HCT116 (cell line): ENCODE results near the gene GRIN2D. TPM values are rescaled to one million over a fixed set of nuclear protein-coding genes. Genes with fewer than 3 reads are reported as not detected.

ENCODE experiments used
- ATAC-seq: fragments of 200-7000 bp; cut with Tn5 transposase; 2 replicates; pipeline ENCODE4 v1.9.1; 2020; ENCODE audit warnings: mild to moderate bottlenecking, moderate library complexity
- BruUV-seq: library from RNA; stranded (reverse); fragments of 400-500 nt; replicated peaks from 2 replicates; lab custom pipeline; 2021; lab: Mats Ljungman, UMichigan
- CTCF ChIA-PET: fragments of 300-600 bp; sonication (Branson Sonifier 250); formaldehyde crosslinking; loops from one replicate; lab custom pipeline; 2021; ENCODE audit warnings: antibody characterized with exemption; lab: Charles Lee
- POLR2A ChIA-PET: fragments of 300-600, 350-600 bp; sonication (Branson Sonifier 250); formaldehyde crosslinking; loops from one replicate; lab custom pipeline; 2021; ENCODE audit warnings: antibody characterized with exemption; lab: Charles Lee
- RAD21 ChIA-PET, 2 experiments: fragments of 300-600 bp; sonication (Branson Sonifier 250); formaldehyde crosslinking; loops; one replicate each; lab custom pipeline; 2023; ENCODE audit warnings: low total read pairs in 2 of 2; ENCODE audit not compliant: uncharacterized antibody in 2 of 2, unreplicated experiment in 2 of 2, low non-redundant PET in 1 of 2; lab: Charles Lee
- DNase-seq: peaks from one replicate; pipeline ENCODE4 v3.0.0-alpha.2; 2010; ENCODE audit warnings: low read depth, low spot score
- H2AFZ ChIP-seq: fragments of 200-600 bp; shearing (Covaris generic), sonication (generic); 2 replicates; pipeline ENCODE4 v1.6.1; 2017; ENCODE audit warnings: low read depth, mixed run types, mixed read lengths, antibody characterized with exemption, low read length; ENCODE audit not compliant: poor library complexity, severe bottlenecking
- H3K27ac ChIP-seq: 2 replicates; pipeline ENCODE4 v1.5.1; 2012; ENCODE audit warnings: low read depth, low read length
- H3K27me3 ChIP-seq: fragments of 200-600 bp; sonication (generic); 2 replicates; pipeline ENCODE4 v1.6.1; 2016; ENCODE audit warnings: mixed run types, low read length, mixed read lengths; ENCODE audit not compliant: insufficient read depth
- H3K36me3 ChIP-seq, 2 experiments: fragments of 200-500 bp in 1 of 2; fragments of 200-600 bp in 1 of 2; sonication (Bioruptor generic) in 1 of 2; sonication (generic) in 1 of 2; 2 replicates each; pipeline versions ENCODE4 v1.5.1 to v1.6.1; 2014 to 2016; ENCODE audit warnings: low read length in 2 of 2, inconsistent platforms in 1 of 2, mixed read lengths in 1 of 2, mixed run types in 1 of 2; ENCODE audit not compliant: insufficient read depth in 2 of 2, control insufficient read depth in 1 of 2
- H3K4me1 ChIP-seq, 2 experiments: fragments of 200-600 bp in 1 of 2; sonication (generic) in 1 of 2; 2 replicates each; pipeline versions ENCODE4 v1.5.1 to v1.6.1; 2012 to 2017; ENCODE audit warnings: low read length in 2 of 2, inconsistent platforms in 1 of 2, mild to moderate bottlenecking in 1 of 2, mixed read lengths in 1 of 2, mixed run types in 1 of 2, moderate library complexity in 1 of 2; ENCODE audit not compliant: insufficient read depth in 2 of 2, control insufficient read depth in 1 of 2
- H3K4me2 ChIP-seq: fragments of 200-600 bp; sonication (generic); 2 replicates; pipeline ENCODE4 v1.6.1; 2017; ENCODE audit warnings: mixed run types, low read length, mixed read lengths
- H3K4me3 ChIP-seq, 2 experiments: fragments of 200-600 bp in 1 of 2; sonication (generic) in 1 of 2; replicated peaks in 1 of 2; 2 replicates each; pipeline ENCODE4 v1.5.1; 2011 to 2016; ENCODE audit warnings: low read length in 2 of 2, control low read depth in 1 of 2, low read depth in 1 of 2, mild to moderate bottlenecking in 1 of 2, mixed read lengths in 1 of 2, mixed run types in 1 of 2
- H3K79me2 ChIP-seq: fragments of 200-600 bp; sonication (generic); 2 replicates; pipeline ENCODE4 v1.6.1; 2017; ENCODE audit warnings: mild to moderate bottlenecking, mixed run types, low read length, moderate library complexity, mixed read lengths; ENCODE audit not compliant: insufficient read depth
- H3K9ac ChIP-seq: fragments of 200-600 bp; sonication (generic); 2 replicates; pipeline ENCODE4 v1.6.1; 2016; ENCODE audit warnings: low read length, mixed read lengths
- H3K9me2 ChIP-seq: fragments of 200-600 bp; sonication (generic), shearing (Covaris generic); 2 replicates; pipeline ENCODE4 v1.6.1; 2017; ENCODE audit warnings: mixed run types, mild to moderate bottlenecking, moderate library complexity; ENCODE audit not compliant: insufficient read depth
- H3K9me3 ChIP-seq, 2 experiments: fragments of 200-500 bp in 1 of 2; fragments of 200-600 bp in 1 of 2; sonication (Bioruptor generic) in 1 of 2; sonication (generic) in 1 of 2; 2 replicates each; pipeline ENCODE4 v1.6.1; 2014 to 2017; ENCODE audit warnings: low read length in 2 of 2, mixed read lengths in 2 of 2, inconsistent platforms in 1 of 2, low read depth in 1 of 2, mild to moderate bottlenecking in 1 of 2, mixed run types in 1 of 2, moderate library complexity in 1 of 2; ENCODE audit not compliant: control insufficient read depth in 1 of 2, insufficient read depth in 1 of 2
- H4K20me1 ChIP-seq: fragments of 200-600 bp; sonication (generic), shearing (Covaris generic); 2 replicates; pipeline ENCODE4 v1.6.1; 2017; ENCODE audit warnings: mixed run types, mild to moderate bottlenecking, moderate library complexity; ENCODE audit not compliant: insufficient read depth
- CEBPB ChIP-seq: IDR thresholded peaks from 2 replicates; pipeline ENCODE4 v1.6.1; 2012; ENCODE audit warnings: low read depth
- EGR1 ChIP-seq: IDR thresholded peaks from 2 replicates; pipeline ENCODE4 v1.6.1; 2012; ENCODE audit warnings: low read depth
- ELF1 ChIP-seq: IDR thresholded peaks from 2 replicates; pipeline ENCODE4 v1.6.1; 2012; ENCODE audit warnings: low read depth, borderline replicate concordance
- EZH2phosphoT487 ChIP-seq: fragments of 200-600 bp; IDR thresholded peaks from 2 replicates; pipeline ENCODE4 v1.6.1; 2018; ENCODE audit warnings: antibody characterized with exemption, borderline replicate concordance
- FOSL1 ChIP-seq: IDR thresholded peaks from 2 replicates; pipeline ENCODE4 v1.6.1; 2012; ENCODE audit warnings: low read depth
- POLR2A ChIP-seq: IDR thresholded peaks from 2 replicates; pipeline ENCODE4 v1.7.0; 2011; ENCODE audit warnings: borderline replicate concordance; ENCODE audit not compliant: insufficient read depth, insufficient read length; ENCODE audit errors: extremely low read depth
- SP1 ChIP-seq: IDR thresholded peaks from 2 replicates; pipeline ENCODE4 v1.6.1; 2012; ENCODE audit warnings: low read depth
- SRF ChIP-seq: IDR thresholded peaks from 2 replicates; pipeline ENCODE4 v1.6.1; 2012; ENCODE audit warnings: low read depth
- ZFX ChIP-seq: fragments of 450-650 bp; IDR thresholded peaks from 2 replicates; pipeline ENCODE4 v1.6.1; 2017
- intact Hi-C: fragments of 100-400 bp; cut with micrococcal nuclease; formaldehyde crosslinking; loops from 2 replicates; pipeline ENCODE4 v1.10.0; 2022
- total RNA-seq: library from RNA; stranded (reverse); gene quantifications from one replicate; pipeline ENCODE4 v1.2.1, GENCODE V29; 2021; ENCODE audit not compliant: unreplicated experiment
- TF ChIP-seq, protein P1 (sequence below): IDR thresholded peaks from 2 replicates; pipeline ENCODE4 v1.6.1; 2012
- TF ChIP-seq, protein P2 (sequence below), 3 experiments: fragments of 200-600 bp in 1 of 3; sonication (generic) in 1 of 3; IDR thresholded peaks in 2 of 3; conservative IDR thresholded peaks in 1 of 3; 2 replicates each; pipeline ENCODE4 v1.5.1; 2012 to 2017; ENCODE audit warnings: low read depth in 2 of 3, low read length in 2 of 3, antibody characterized with exemption in 1 of 3, borderline replicate concordance in 1 of 3, control low read depth in 1 of 3, mild to moderate bottlenecking in 1 of 3, mixed read lengths in 1 of 3, mixed run types in 1 of 3, moderate library complexity in 1 of 3; ENCODE audit not compliant: insufficient read depth in 1 of 3
- TF ChIP-seq, protein P3 (sequence below): IDR thresholded peaks from 2 replicates; pipeline ENCODE4 v1.6.1; 2011; ENCODE audit warnings: mild to moderate bottlenecking, low read length, moderate library complexity; ENCODE audit not compliant: insufficient replicate concordance; ENCODE audit errors: extremely low read depth

The GRIN2D gene
- total RNA-seq, 1 experiment from 2014 or later, result 26.2 TPM

DNA sequence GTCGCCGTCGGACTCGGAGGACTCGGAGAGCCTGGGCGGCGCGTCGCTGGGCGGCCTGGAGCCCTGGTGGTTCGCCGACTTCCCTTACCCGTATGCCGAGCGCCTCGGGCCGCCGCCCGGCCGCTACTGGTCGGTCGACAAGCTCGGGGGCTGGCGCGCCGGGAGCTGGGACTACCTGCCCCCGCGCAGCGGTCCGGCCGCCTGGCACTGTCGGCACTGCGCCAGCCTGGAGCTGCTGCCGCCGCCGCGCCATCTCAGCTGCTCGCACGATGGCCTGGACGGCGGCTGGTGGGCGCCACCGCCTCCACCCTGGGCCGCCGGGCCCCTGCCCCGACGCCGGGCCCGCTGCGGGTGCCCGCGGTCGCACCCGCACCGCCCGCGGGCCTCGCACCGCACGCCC is 49.8 kb downstream of the GRIN2D start:
- intact Hi-C loops, result no loop called here
- Histone ChIP-seq H3K4me3 (no peak overlapping the region), H3K36me3 (peaks cover 9 to 13% of the 10 kb centered on the region in 2 experiments), H3K27me3 (no peaks in the 10 kb centered on the region), H3K79me2 (peaks cover 24% of the 10 kb centered on the region)
- TF ChIP-seq, protein P1, sequence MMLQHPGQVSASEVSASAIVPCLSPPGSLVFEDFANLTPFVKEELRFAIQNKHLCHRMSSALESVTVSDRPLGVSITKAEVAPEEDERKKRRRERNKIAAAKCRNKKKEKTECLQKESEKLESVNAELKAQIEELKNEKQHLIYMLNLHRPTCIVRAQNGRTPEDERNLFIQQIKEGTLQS, result no peak
- no peak for TF ChIP-seq FOSL1
- no peak for TF ChIP-seq SRF
- no peak for TF ChIP-seq EGR1
- TF ChIP-seq, protein P2, sequence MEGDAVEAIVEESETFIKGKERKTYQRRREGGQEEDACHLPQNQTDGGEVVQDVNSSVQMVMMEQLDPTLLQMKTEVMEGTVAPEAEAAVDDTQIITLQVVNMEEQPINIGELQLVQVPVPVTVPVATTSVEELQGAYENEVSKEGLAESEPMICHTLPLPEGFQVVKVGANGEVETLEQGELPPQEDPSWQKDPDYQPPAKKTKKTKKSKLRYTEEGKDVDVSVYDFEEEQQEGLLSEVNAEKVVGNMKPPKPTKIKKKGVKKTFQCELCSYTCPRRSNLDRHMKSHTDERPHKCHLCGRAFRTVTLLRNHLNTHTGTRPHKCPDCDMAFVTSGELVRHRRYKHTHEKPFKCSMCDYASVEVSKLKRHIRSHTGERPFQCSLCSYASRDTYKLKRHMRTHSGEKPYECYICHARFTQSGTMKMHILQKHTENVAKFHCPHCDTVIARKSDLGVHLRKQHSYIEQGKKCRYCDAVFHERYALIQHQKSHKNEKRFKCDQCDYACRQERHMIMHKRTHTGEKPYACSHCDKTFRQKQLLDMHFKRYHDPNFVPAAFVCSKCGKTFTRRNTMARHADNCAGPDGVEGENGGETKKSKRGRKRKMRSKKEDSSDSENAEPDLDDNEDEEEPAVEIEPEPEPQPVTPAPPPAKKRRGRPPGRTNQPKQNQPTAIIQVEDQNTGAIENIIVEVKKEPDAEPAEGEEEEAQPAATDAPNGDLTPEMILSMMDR (IDR thresholded peaks at IDR 0.05 in 2 of 3, conservative IDR thresholded peaks at IDR 0.05 in 1 of 3; ENCODE audit: borderline replicate concordance in 1 of 3, insufficient read depth in 1 of 3, low read depth in 2 of 3, low read length in 2 of 3), result no peak
- TF ChIP-seq EZH2phosphoT487, result no peak
- no peak for TF ChIP-seq ELF1
- no peak for TF ChIP-seq SP1
- no peak for TF ChIP-seq ZFX
- TF ChIP-seq, protein P3, sequence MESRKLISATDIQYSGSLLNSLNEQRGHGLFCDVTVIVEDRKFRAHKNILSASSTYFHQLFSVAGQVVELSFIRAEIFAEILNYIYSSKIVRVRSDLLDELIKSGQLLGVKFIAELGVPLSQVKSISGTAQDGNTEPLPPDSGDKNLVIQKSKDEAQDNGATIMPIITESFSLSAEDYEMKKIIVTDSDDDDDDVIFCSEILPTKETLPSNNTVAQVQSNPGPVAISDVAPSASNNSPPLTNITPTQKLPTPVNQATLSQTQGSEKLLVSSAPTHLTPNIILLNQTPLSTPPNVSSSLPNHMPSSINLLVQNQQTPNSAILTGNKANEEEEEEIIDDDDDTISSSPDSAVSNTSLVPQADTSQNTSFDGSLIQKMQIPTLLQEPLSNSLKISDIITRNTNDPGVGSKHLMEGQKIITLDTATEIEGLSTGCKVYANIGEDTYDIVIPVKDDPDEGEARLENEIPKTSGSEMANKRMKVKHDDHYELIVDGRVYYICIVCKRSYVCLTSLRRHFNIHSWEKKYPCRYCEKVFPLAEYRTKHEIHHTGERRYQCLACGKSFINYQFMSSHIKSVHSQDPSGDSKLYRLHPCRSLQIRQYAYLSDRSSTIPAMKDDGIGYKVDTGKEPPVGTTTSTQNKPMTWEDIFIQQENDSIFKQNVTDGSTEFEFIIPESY, result no peak
- no peak for TF ChIP-seq CEBPB
- TF ChIP-seq POLR2A, result no peak
- TF ChIP-seq, all 23 proteins: peak for 0
- peaks cover 8 to 20% of the 10 kb centered on the region in 2 experiments for H3K4me1 ChIP-seq
- H3K4me2 ChIP-seq, result no peak overlapping the region
- CTCF ChIA-PET, result no interaction called here
- H3K9me2 ChIP-seq, result no peaks in the 10 kb centered on the region
- RAD21 ChIA-PET, result no interaction called here
- no peak for ATAC-seq
- no peaks in the 10 kb centered on the region for H3K9me3 ChIP-seq
- POLR2A ChIA-PET, result no interaction called here
- no peak overlapping the region for H3K9ac ChIP-seq
- DNase-seq, result no peak
- no TSS peak for BruUV-seq
- H3K27ac ChIP-seq, result no peak overlapping the region
- H2AFZ ChIP-seq, result no peak overlapping the region
- no peaks in the 10 kb centered on the region for H4K20me1 ChIP-seq

Other genes with a start within 250 kb of the GRIN2D start
- gene LIG1, start 223.3 kb upstream of the GRIN2D start, total RNA-seq, result 122 TPM
- 10.2 TPM for gene ZSWIM9, start 223.0 kb upstream of the GRIN2D start, total RNA-seq
- gene CARD8, start 137.8 kb upstream of the GRIN2D start, total RNA-seq, result 17.5 TPM
- gene ZNF114, start 123.6 kb upstream of the GRIN2D start, total RNA-seq, result 4.1 TPM
- gene EMP3, start 68.1 kb upstream of the GRIN2D start, total RNA-seq, result 92.9 TPM
- gene TMEM143, start 29.7 kb upstream of the GRIN2D start, total RNA-seq, result 13.2 TPM
- gene SYNGR4, start 29.3 kb upstream of the GRIN2D start, total RNA-seq, result 0.49 TPM
- 212 TPM for gene KDELR1, start 2.1 kb upstream of the GRIN2D start, total RNA-seq
- 64.8 TPM for gene GRWD1, start 52.3 kb downstream of the GRIN2D start, total RNA-seq
- gene KCNJ14, start 61.9 kb downstream of the GRIN2D start, total RNA-seq, result 2.5 TPM
- gene CYTH2, start 75.7 kb downstream of the GRIN2D start, total RNA-seq, result 75.3 TPM
- gene LMTK3, start 118.2 kb downstream of the GRIN2D start, total RNA-seq, result 19.9 TPM
- 4.8 TPM for gene SULT2B1, start 158.5 kb downstream of the GRIN2D start, total RNA-seq
- gene SPACA4, start 213.1 kb downstream of the GRIN2D start, total RNA-seq, result not detected
- 6.8 TPM for gene FAM83E, start 221.4 kb downstream of the GRIN2D start, total RNA-seq
- 2,006 TPM for gene RPL18, start 225.5 kb downstream of the GRIN2D start, total RNA-seq
- gene SPHK2, start 225.8 kb downstream of the GRIN2D start, total RNA-seq, result 19.9 TPM
- 45.9 TPM for gene DBP, start 243.7 kb downstream of the GRIN2D start, total RNA-seq